ENCODE results near the gene NFATC2IP. TPM values are rescaled to one million over a fixed set of nuclear protein-coding genes. Genes with fewer than 3 reads are reported as not detected.

NFATC2IP gene
- 100 to 1,000 TPM; 113 to 120 TPM for total RNA-seq

GRCh38 chr16:28950648-28951409 lies at the start of gene NFATC2IP:
NFATC2IP (plus strand) TSS chr16:28950937; CDS start chr16:28951012, 75 bp downstream.
- Mint-ChIP-seq H3K36me3 (ENCODE audit: low read depth) (peaks cover 36% of the 10 kb centered on the region), H3K9me3 (ENCODE audit: insufficient read depth) (no peaks in the 10 kb centered on the region), H3K4me1 (ENCODE audit: low read depth) (peaks cover 32% of the 10 kb centered on the region), H3K27me3 (ENCODE audit: low read depth) (peaks cover 7% of the 10 kb centered on the region), H3K27ac (peak within 1 kb of the TSS; percentile 98), H3K4me3 (peak within 1 kb of the TSS; percentile 97)
- ATAC-seq, result peak; percentile 98
- peak; percentile 100 for DNase-seq
- POLR2A ChIA-PET, result interaction anchor here (0.6 to 2.1 kb wide), 10 partner anchors 23 to 741 kb away, joined by 3 to 10 read pairs (median 4); partner anchors contain the start of genes ATXN2L, LAT and TUFM
- CTCF ChIA-PET, result interaction anchor here (0.6 to 2.1 kb wide), 3 partner anchors 9 to 340 kb away, joined by 3 to 6 read pairs (median 3); no protein-coding TSS in a partner anchor

- no peak for ATAC-seq
- ChIA-PET POLR2A (interaction anchor here (0.7 to 0.9 kb wide), 2 partner anchors 22 to 50 kb away, joined by 3 to 4 read pairs; no protein-coding TSS in a partner anchor), CTCF (no interaction called here)
- Mint-ChIP-seq H3K27me3 (ENCODE audit: low read depth) (no peaks in the 10 kb centered on the region), H3K36me3 (ENCODE audit: low read depth) (no peaks in the 10 kb centered on the region), H3K4me1 (ENCODE audit: low read depth) (peaks cover 9% of the 10 kb centered on the region), H3K27ac (no peak overlapping the region), H3K4me3 (no peak overlapping the region), H3K9me3 (ENCODE audit: insufficient read depth) (no peaks in the 10 kb centered on the region)
- DNase-seq, result no peak
These were observed 48.9 kb upstream of the NFATC2IP start for GRCh38 chr16:28901862-28902261.

- H3K27me3 Mint-ChIP-seq (ENCODE audit: low read depth), result no peaks in the 10 kb centered on the region
- peaks cover 9% of the 10 kb centered on the region for H3K4me1 Mint-ChIP-seq (ENCODE audit: low read depth)
- no peaks in the 10 kb centered on the region for H3K36me3 Mint-ChIP-seq (ENCODE audit: low read depth)
- ATAC-seq (no peak), DNase-seq (no peak)
- H3K4me3 Mint-ChIP-seq, result no peak overlapping the region
- no peak overlapping the region for H3K27ac Mint-ChIP-seq
- CTCF ChIA-PET, result no interaction called here
- POLR2A ChIA-PET, result interaction anchor here (0.9 kb wide), 1 partner anchor 49 kb away, joined by 3 read pairs; no protein-coding TSS in a partner anchor
- no peaks in the 10 kb centered on the region for H3K9me3 Mint-ChIP-seq (ENCODE audit: insufficient read depth)
These were observed 47.8 kb upstream of the NFATC2IP start for GRCh38 chr16:28902909-28903308.

- H3K36me3 Mint-ChIP-seq (ENCODE audit: low read depth), result no peaks in the 10 kb centered on the region
- no peak overlapping the region for H3K4me3 Mint-ChIP-seq
- ChIA-PET CTCF (no interaction called here), POLR2A (no interaction called here)
- no peak overlapping the region for H3K27ac Mint-ChIP-seq
- H3K27me3 Mint-ChIP-seq (ENCODE audit: low read depth), result no peaks in the 10 kb centered on the region
- no peak for DNase-seq
- peaks cover 9% of the 10 kb centered on the region for H3K4me1 Mint-ChIP-seq (ENCODE audit: low read depth)
- no peak for ATAC-seq
- H3K9me3 Mint-ChIP-seq (ENCODE audit: insufficient read depth), result no peaks in the 10 kb centered on the region
These were observed 47.2 kb upstream of the NFATC2IP start for GRCh38 chr16:28903344-28904042.

DNA sequence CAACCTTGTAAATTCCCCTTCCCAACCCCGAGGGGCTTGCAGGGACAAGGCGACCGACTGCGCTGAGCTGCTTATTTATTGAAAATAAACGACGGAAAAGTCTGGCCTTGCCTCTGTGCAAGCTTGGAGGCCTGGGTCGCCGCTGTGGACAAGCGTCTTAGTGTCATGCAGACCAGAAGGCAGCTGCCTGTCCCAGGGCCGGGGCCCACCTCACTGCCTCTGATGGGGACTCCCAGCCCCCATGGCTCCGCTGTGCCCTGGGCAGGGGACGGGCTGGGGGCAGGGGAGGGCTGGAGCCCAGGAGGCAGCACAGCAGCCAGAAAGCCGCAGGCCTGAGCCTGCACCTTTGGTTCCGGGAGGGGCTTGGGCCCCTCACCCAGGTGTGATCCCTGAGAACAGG lies 46.4 kb upstream of the NFATC2IP start:
- Mint-ChIP-seq H3K27ac (no peak overlapping the region), H3K4me1 (ENCODE audit: low read depth) (peaks cover 9% of the 10 kb centered on the region), H3K27me3 (ENCODE audit: low read depth) (no peaks in the 10 kb centered on the region), H3K36me3 (ENCODE audit: low read depth) (no peaks in the 10 kb centered on the region), H3K4me3 (no peak overlapping the region), H3K9me3 (ENCODE audit: insufficient read depth) (no peaks in the 10 kb centered on the region)
- ChIA-PET CTCF (interaction anchor here (1.4 kb wide), 1 partner anchor 41 kb away, joined by 4 read pairs; no protein-coding TSS in a partner anchor), POLR2A (no interaction called here)
- DNase-seq (no peak), ATAC-seq (no peak)

GRCh38 chr16:28904828-28905227 lies 45.9 kb upstream of the NFATC2IP start:
- no peak for ATAC-seq
- H3K9me3 Mint-ChIP-seq (ENCODE audit: insufficient read depth), result no peaks in the 10 kb centered on the region
- CTCF ChIA-PET, result interaction anchor here (1.4 kb wide), 1 partner anchor 40 kb away, joined by 4 read pairs; no protein-coding TSS in a partner anchor
- POLR2A ChIA-PET, result no interaction called here
- DNase-seq, result no peak
- H3K4me1 Mint-ChIP-seq (ENCODE audit: low read depth), result peaks cover 9% of the 10 kb centered on the region
- H3K27ac Mint-ChIP-seq, result no peak overlapping the region
- no peaks in the 10 kb centered on the region for H3K27me3 Mint-ChIP-seq (ENCODE audit: low read depth)
- H3K4me3 Mint-ChIP-seq, result no peak overlapping the region
- H3K36me3 Mint-ChIP-seq (ENCODE audit: low read depth), result no peaks in the 10 kb centered on the region

DNA sequence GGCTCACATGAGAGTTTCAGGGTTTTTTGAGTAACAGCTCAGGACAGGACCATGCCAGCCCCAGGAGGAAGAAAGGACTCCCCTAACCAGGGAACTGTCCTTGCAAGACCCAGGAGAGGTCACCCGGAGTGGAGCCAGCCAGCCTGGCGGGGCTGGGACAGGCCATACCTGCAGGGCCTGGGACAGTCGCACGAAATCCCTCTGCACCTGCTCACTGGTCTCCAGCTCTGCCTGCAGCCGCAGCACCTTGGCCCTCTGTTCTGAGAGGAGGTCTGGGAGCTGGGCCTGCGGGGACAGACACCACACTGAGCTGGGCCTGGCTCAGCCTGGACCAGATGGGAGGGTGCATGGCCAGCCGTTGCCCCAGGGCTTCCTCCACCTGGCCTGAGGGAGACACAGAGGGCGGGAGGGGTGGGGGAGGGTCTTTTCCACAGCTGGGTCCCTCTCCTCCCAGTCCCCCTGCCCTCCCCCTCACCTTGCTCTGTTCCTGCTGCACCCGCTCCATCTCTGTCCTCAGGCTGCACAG lies 45.4 kb upstream of the NFATC2IP start:
- CTCF ChIA-PET, result interaction anchor here (1.4 kb wide), 1 partner anchor 40 kb away, joined by 4 read pairs; no protein-coding TSS in a partner anchor

GRCh38 chr16:28905800-28906372 lies 44.9 kb upstream of the NFATC2IP start:
- DNase-seq, result no peak
- H3K27me3 Mint-ChIP-seq (ENCODE audit: low read depth), result no peaks in the 10 kb centered on the region
- CTCF ChIA-PET, result no interaction called here
- no peak overlapping the region for H3K27ac Mint-ChIP-seq
- no peaks in the 10 kb centered on the region for H3K9me3 Mint-ChIP-seq (ENCODE audit: insufficient read depth)
- POLR2A ChIA-PET, result no interaction called here
- peaks cover 1% of the 10 kb centered on the region for H3K36me3 Mint-ChIP-seq (ENCODE audit: low read depth)
- H3K4me3 Mint-ChIP-seq, result no peak overlapping the region
- ATAC-seq, result no peak
- peaks cover 3% of the 10 kb centered on the region for H3K4me1 Mint-ChIP-seq (ENCODE audit: low read depth)

More for the DNA sequence above, 45.4 kb upstream of the NFATC2IP start:
- H3K36me3 Mint-ChIP-seq (ENCODE audit: low read depth), result peaks cover 1% of the 10 kb centered on the region
- peaks cover 6% of the 10 kb centered on the region for H3K4me1 Mint-ChIP-seq (ENCODE audit: low read depth)
- no peak overlapping the region for H3K27ac Mint-ChIP-seq
- no peaks in the 10 kb centered on the region for H3K27me3 Mint-ChIP-seq (ENCODE audit: low read depth)
- H3K4me3 Mint-ChIP-seq, result no peak overlapping the region
- no peak for ATAC-seq
- no peaks in the 10 kb centered on the region for H3K9me3 Mint-ChIP-seq (ENCODE audit: insufficient read depth)
- POLR2A ChIA-PET, result no interaction called here
- no peak for DNase-seq

DNA sequence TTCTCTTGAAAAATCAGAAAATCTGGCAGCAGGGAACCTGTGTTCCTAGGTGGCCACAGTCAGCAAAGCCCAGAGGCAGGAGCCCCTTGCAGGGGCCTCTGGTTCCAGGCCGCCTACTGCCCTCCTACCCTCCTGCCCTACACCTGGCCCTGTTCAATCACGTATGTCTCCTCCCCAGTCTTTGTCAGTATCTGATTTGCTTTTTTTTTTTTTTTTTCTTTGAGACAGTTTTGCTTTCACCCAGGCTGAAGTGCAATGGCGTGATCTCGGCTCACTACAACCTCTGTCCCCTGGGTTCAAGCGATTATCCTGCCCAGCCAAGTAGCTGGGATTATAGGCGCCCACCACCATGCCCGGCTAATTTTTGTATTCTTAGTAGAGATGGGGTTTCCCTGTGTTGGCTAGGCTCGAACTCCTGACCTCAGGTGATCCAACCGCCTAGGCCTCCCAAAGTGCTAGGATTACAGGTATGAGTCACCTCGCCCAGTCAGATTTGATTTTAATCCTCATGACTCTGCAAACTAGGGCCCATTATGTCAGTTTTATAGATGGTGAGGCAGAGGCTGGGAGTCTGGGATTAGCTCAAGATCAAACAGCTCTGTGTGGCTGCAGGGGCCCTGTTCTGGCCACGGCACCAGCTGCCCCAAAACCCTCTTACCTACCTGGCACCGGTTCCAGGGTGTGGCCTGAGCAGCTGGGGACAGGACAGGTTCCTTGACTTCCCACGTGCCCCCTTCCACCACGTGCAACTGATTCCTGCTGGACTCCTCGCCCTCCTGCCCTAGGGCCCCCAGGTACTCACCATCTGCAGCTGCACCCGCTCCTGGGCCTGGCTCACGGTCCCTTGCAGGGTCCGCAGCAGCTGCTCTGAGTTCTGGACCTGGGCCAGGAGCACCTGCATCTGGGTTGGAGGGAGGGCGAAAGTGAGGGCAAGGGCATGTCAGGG lies 40.4 kb upstream of the NFATC2IP start:
- DNase-seq (no peak), ATAC-seq (no peak)
- Mint-ChIP-seq H3K27ac (no peak overlapping the region), H3K36me3 (ENCODE audit: low read depth) (peaks cover 17% of the 10 kb centered on the region), H3K9me3 (ENCODE audit: insufficient read depth) (no peaks in the 10 kb centered on the region), H3K4me3 (no peak overlapping the region), H3K27me3 (ENCODE audit: low read depth) (no peaks in the 10 kb centered on the region), H3K4me1 (ENCODE audit: low read depth) (no peaks in the 10 kb centered on the region)
- POLR2A ChIA-PET, result no interaction called here
- CTCF ChIA-PET, result no interaction called here

DNA sequence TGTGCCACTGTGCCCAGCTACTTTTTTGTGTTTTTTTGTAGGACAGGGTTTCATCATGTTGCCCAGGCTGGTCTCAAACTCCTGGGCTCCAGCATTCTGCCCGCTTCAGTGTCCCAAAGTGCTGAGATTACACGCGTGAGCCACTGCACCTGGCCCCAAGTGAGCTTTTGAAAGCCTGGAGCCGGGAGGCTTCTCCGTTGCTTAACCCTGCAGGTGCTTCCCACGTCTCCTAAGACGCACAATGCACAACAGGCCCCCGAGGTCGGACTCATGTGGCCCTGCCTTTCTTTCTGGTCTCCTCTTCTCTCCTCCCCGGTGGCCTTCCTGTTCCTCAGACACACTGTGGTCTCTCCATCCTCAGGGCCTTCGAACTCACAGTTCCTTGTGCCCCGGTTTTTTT lies 38.2 kb upstream of the NFATC2IP start:
- DNase-seq (no peak), ATAC-seq (no peak)
- POLR2A ChIA-PET, result no interaction called here
- Mint-ChIP-seq H3K9me3 (ENCODE audit: insufficient read depth) (no peaks in the 10 kb centered on the region), H3K36me3 (ENCODE audit: low read depth) (peaks cover 25% of the 10 kb centered on the region), H3K27ac (no peak overlapping the region), H3K4me3 (no peak overlapping the region), H3K4me1 (ENCODE audit: low read depth) (no peaks in the 10 kb centered on the region), H3K27me3 (ENCODE audit: low read depth) (no peaks in the 10 kb centered on the region)
- CTCF ChIA-PET, result interaction anchor here (1.2 kb wide), 1 partner anchor 66 kb away, joined by 3 read pairs; the partner anchor contains the start of gene TUFM

Measured in activated CD8-positive, alpha-beta T cell treated with anti-CD3 and anti-CD28 coated beads, Interleukin-2, amount 10 ng/mL, durations not matched to agents 7 days and 5 days (primary cell).